Measurements from ENCODE around the gene FBXL7. TPM values are rescaled to one million over a fixed set of nuclear protein-coding genes. Genes with fewer than 3 reads are reported as not detected.
A peak's percentile ranks its signal among the peaks of the same experiment; 100 is the strongest.

Gene FBXL7
- total and polyA plus RNA-seq, 2 donors (not counting 3 experiments of a cell fraction or from before 2014, with no cell fraction given): 23.5 to 32.2 TPM

DNA sequence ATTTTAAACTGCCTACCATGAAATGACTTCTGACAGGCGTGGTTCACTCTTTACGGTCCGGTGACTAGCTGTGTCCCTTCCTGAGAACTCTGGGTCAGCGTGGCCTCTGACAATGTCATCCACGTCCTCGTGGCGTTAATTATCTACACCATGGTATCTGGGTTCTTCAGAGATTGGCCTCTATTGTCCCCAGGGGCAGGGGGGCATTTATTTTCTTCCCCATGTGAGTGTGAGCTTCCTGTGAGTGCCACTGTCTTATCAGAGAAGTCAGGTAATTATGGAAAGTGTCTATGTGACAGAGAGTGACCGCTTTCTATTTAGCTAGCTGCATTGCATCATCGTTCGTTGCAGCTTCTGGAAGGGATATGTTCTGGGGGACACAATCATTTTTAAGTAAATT lies 77.2 kb downstream of the FBXL7 start:
- Histone ChIP-seq H3K79me2 (ENCODE audit: control insufficient read depth, insufficient read depth, low read length) (peaks cover 14% of the 10 kb centered on the region), H4K20me1 (replicated peaks; ENCODE audit: control insufficient read depth, extremely low read depth, insufficient read depth, low read length) (peaks cover 4% of the 10 kb centered on the region), H3K4me3 (replicated peaks in 1 of 3; ENCODE audit: insufficient read depth in 1 of 3, low read depth in 1 of 3, low read length in 3 of 3) (no peak overlapping the region), H3K36me3 (ENCODE audit: control insufficient read depth in 2 of 2, extremely low read depth in 1 of 2, insufficient read depth in 2 of 2, low read length in 2 of 2) (no peaks in the 10 kb centered on the region), H2AFZ (ENCODE audit: low read depth, low read length) (no peak overlapping the region), H3K4me1 (ENCODE audit: control insufficient read depth, extremely low read depth, insufficient read depth, low read length) (peaks cover 22% of the 10 kb centered on the region), H3K9me1 (replicated peaks; ENCODE audit: control insufficient read depth, extremely low read depth, insufficient read depth, low read length) (no peaks in the 10 kb centered on the region), H3K9me3 (replicated peaks; ENCODE audit: control insufficient read depth, insufficient read depth, low read length) (no peaks in the 10 kb centered on the region), H3K9ac (replicated peaks; ENCODE audit: extremely low read depth, insufficient read depth, low read length) (no peak overlapping the region), H3K27me3 (ENCODE audit: control insufficient read depth in 2 of 2, insufficient read depth in 2 of 2, low read length in 2 of 2) (no peaks in the 10 kb centered on the region), H3K4me2 (ENCODE audit: insufficient read depth, low read length) (no peak overlapping the region), H3K27ac (ENCODE audit: insufficient read depth, low read depth, low read length) (no peak overlapping the region)
- FAIRE-seq (peak; percentile 40), DNase-seq (ENCODE audit: low read depth, low spot score) (peak; percentile 46)
- dilution Hi-C loops (cut with MboI; ENCODE audit: extremely low pct_ligation_motif_present, low sequenced_read_pairs): no loop called here
- ChIA-PET POLR2A (no interaction called here), CTCF (interaction anchor here (1.0 to 1.5 kb wide), 3 partner anchors 18 to 248 kb away, joined by 3 to 6 read pairs (median 3); partner anchors contain the start of gene FBXL7)
- intact Hi-C loops (cut with micrococcal nuclease): loop anchor here (10.0 kb wide), 1 partner anchor 418 kb away; no protein-coding TSS in a partner anchor
- TF ChIP-seq, protein P1, sequence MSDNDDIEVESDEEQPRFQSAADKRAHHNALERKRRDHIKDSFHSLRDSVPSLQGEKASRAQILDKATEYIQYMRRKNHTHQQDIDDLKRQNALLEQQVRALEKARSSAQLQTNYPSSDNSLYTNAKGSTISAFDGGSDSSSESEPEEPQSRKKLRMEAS (IDR thresholded peaks at IDR 0.05; ENCODE audit: insufficient read depth, insufficient read length): no peak
- no peak for TF ChIP-seq MYC (IDR thresholded peaks at IDR 0.05; ENCODE audit: low read depth, low read length)
- no peak for TF ChIP-seq GATA2 (IDR thresholded peaks at IDR 0.05; ENCODE audit: insufficient read depth, insufficient read length, low read depth, low read length)
- no peak for TF ChIP-seq JUN (IDR thresholded peaks at IDR 0.05; ENCODE audit: borderline replicate concordance, insufficient read depth, insufficient read length, low read depth)
- no peak for TF ChIP-seq FOS (IDR thresholded peaks at IDR 0.05; ENCODE audit: borderline replicate concordance, insufficient read depth, low read length)
- TF ChIP-seq POLR2AphosphoS5 (IDR thresholded peaks at IDR 0.05; ENCODE audit: insufficient read depth, low read depth, low read length): no peak
- TF ChIP-seq, protein P2, sequence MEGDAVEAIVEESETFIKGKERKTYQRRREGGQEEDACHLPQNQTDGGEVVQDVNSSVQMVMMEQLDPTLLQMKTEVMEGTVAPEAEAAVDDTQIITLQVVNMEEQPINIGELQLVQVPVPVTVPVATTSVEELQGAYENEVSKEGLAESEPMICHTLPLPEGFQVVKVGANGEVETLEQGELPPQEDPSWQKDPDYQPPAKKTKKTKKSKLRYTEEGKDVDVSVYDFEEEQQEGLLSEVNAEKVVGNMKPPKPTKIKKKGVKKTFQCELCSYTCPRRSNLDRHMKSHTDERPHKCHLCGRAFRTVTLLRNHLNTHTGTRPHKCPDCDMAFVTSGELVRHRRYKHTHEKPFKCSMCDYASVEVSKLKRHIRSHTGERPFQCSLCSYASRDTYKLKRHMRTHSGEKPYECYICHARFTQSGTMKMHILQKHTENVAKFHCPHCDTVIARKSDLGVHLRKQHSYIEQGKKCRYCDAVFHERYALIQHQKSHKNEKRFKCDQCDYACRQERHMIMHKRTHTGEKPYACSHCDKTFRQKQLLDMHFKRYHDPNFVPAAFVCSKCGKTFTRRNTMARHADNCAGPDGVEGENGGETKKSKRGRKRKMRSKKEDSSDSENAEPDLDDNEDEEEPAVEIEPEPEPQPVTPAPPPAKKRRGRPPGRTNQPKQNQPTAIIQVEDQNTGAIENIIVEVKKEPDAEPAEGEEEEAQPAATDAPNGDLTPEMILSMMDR (IDR thresholded peaks at IDR 0.05; ENCODE audit: extremely low read depth in 1 of 2, insufficient read depth in 1 of 2, low read depth in 1 of 2, low read length in 2 of 2): no peak
- no peak for TF ChIP-seq POLR2A (IDR thresholded peaks at IDR 0.05; ENCODE audit: low read depth, low read length)
- no peak for TF ChIP-seq EZH2 (IDR thresholded peaks at IDR 0.05; ENCODE audit: borderline replicate concordance, low read depth, low read length, severe bottlenecking)
- no TSS peak for BruUV-seq (replicated peaks)

All from endothelial cell of umbilical vein (primary cell).